Cardiac fibroblast (primary cell): ENCODE measurements around the gene CADM2.

Source experiments
- DNase-seq, 2 donors: peaks; one replicate each; pipeline versions ENCODE4 v3.0.0 to v3.0.0-alpha.2; 2010; ENCODE audit warnings: low read depth in 2 of 2
- H3K4me3 ChIP-seq, 2 donors: replicated peaks in 1 of 2; 1 replicate in 1 of 2; 2 replicates in 1 of 2; pipeline ENCODE4 v1.5.1; 2011; ENCODE audit warnings: low read depth in 2 of 2, low read length in 2 of 2, mild to moderate bottlenecking in 2 of 2, moderate library complexity in 1 of 2
- TF ChIP-seq, protein P1 (sequence below): IDR thresholded peaks from one replicate; pipeline ENCODE4 v1.5.1; 2011; ENCODE audit warnings: low read depth, mild to moderate bottlenecking, low read length, inconsistent platforms

Gene CADM2

GRCh38 chr3:85167576-85167975 lies 208.8 kb downstream of the CADM2 start:
- no peak overlapping the region for H3K4me3 ChIP-seq
- TF ChIP-seq, protein P1, sequence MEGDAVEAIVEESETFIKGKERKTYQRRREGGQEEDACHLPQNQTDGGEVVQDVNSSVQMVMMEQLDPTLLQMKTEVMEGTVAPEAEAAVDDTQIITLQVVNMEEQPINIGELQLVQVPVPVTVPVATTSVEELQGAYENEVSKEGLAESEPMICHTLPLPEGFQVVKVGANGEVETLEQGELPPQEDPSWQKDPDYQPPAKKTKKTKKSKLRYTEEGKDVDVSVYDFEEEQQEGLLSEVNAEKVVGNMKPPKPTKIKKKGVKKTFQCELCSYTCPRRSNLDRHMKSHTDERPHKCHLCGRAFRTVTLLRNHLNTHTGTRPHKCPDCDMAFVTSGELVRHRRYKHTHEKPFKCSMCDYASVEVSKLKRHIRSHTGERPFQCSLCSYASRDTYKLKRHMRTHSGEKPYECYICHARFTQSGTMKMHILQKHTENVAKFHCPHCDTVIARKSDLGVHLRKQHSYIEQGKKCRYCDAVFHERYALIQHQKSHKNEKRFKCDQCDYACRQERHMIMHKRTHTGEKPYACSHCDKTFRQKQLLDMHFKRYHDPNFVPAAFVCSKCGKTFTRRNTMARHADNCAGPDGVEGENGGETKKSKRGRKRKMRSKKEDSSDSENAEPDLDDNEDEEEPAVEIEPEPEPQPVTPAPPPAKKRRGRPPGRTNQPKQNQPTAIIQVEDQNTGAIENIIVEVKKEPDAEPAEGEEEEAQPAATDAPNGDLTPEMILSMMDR: no peak
- DNase-seq: no peak

DNA sequence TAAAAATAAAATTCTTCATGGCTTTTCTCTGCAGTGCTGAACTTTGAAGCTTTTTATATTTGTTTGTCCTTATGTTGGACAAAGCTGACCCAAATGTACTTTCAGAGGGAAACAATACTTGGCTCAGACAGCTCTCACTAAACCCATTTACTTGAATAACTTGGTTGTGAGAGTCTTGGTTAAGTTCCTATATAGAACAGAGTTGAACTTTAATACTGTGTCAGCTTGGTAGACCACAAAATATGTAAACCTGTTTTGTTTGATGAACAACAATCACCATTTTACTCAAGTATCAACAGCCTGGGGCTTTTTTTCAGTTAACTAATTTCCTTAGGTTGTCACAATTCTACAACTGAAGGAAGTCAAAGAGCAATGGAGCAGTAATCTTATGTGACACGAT lies 211.9 kb downstream of the CADM2 start:
- TF ChIP-seq, protein P1: no peak
- no peak overlapping the region for H3K4me3 ChIP-seq
- no peak for DNase-seq

DNA sequence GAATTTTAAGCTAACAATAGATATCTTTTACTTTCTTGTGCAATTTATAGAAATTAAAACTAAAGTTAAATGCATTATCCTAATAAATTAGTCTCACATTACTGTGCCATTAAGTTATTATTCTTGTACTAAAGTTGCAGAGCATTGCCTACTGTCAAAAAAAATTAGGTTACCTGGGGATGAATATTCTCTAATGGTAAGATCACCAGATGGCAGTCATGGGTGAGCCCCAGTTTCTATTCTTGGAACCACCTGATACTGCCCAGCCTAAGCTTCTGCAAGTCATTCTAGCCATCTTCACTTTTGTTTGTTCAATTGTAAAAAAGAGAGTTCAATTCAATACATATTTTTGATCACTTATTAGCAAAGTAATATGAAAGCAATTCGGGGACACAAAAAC lies 213.2 kb downstream of the CADM2 start:
- TF ChIP-seq, protein P1: no peak
- H3K4me3 ChIP-seq: no peak overlapping the region
- DNase-seq: no peak

- TF ChIP-seq, protein P1: no peak
- no peak for DNase-seq
Measured at GRCh38 chr3:85176799-85177198, 218.0 kb downstream of the CADM2 start.

DNA sequence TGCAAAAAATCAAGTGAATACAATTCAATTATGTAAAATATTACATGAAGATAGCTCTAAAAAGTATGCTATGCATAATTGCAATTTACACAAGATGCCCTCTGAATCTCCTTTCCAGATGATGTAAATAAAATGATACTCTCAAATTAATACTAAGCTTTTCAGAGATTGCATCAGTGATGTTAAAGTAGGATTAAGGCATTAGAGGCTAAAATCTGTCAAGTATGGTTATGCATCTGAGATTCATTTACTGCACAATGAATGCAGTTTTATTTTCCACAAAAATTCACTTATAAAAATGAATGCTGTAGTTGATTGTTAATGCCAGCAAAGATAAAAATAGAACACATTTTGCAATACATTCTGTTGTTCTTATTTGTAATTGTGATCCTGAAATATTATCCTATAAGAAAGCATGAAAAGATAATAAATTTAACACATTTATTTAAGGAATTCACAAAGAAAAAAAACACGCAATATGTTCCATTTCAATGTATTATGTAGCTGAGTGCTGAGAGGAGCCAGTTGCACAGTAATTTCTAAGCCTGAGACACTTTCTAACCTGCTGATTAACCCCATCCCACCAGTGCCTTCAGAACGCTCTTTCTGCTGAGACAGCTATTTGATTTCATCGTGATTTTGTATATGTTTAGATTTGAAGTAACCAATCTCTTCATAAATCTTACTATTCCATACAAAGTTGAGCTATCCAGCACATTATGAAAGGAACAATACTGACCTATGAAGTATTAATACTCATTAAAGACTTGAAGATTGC lies 224.4 kb downstream of the CADM2 start:
- H3K4me3 ChIP-seq: no peak overlapping the region
- DNase-seq: no peak
- TF ChIP-seq, protein P1: no peak

More at GRCh38 chr3:85176799-85177198, 218.0 kb downstream of the CADM2 start:
- no peak overlapping the region for H3K4me3 ChIP-seq

DNA sequence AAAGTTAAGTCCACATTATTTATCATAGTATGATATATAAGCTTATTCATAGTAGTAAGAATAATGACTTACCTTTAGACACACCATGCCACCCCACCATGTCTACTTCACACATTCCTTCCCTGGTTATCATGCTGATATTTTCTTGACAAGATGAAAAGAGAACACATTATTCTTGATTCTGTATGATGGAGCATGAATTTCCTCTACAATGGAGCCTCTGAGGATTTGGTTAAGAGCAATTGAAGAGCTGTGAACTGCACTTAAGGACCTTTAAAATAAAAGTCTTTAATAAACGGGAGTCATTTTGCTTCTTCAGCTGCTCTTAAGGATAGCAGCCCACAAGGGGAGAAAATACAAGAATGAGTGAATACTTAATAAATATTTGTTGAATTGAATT lies 226.7 kb downstream of the CADM2 start:
- no peak overlapping the region for H3K4me3 ChIP-seq
- DNase-seq: no peak
- TF ChIP-seq, protein P1: no peak

DNA sequence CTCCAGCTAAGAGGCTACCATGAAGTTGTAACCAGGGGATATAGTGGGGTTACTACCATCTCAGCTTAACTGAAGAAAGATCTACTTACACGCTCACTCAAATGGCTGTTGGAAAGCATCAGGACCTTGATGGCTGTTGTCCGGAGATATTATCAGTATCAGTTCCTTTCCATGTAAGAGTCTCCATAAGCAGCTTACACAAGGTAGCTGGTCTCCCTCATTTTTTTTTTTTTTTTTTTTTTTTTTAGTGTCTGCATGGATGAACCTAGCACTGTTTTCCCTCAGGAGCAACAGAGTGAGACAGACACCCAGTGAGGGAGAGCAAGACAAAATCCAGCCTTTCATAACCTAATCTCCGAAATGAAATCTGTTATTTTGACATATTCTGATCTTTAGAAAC lies 230.9 kb downstream of the CADM2 start:
- TF ChIP-seq, protein P1: no peak
- no peak overlapping the region for H3K4me3 ChIP-seq
- DNase-seq: no peak
